ENCODE measurements around the gene HOXA3. TPM values are rescaled to one million over a fixed set of nuclear protein-coding genes. Genes with fewer than 3 reads are reported as not detected.
A peak's percentile ranks its signal among the peaks of the same experiment; 100 is the strongest.

The HOXA3 gene
- total RNA-seq, 4 donors from 2014 or later, result 6.4 to 22.6 (median 10.3) TPM

DNA sequence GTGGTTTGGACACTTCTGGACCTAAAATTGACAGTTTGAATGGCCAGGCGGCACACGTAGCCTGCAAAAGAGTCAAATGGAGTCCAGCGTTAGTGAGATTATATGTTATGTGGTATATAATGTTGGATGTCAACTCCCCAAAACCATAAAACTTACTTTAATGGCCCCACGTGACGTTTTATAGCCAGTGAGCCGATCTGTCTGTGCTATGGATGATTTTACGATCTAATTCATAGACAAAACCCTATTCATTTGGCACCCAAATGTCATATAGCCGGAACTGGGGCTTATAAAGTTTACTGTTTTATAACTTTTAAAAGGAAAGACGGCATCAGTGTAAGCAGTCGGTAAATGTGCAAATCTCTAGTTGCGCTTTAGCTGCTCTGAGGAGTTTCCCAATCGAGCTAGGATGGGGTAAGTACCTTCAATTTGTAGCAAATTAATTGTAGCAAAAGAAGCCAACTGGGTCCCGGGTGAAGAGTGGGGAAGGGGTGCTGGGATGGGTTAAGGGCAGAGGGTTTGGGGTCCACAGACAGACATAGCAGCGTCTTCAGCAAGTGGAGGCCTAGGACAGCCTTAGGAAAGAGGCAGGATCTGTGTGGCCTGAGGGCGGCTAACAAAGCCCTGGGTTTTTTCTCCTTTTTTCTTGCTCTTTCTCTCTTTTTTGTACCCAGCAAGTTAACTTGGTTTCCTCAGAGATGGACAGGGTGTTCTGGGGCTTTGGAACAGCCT lies 12.1 kb downstream of the HOXA3 start:
- Histone ChIP-seq H3K36me3 (no peaks in the 10 kb centered on the region), H3K27me3 (peaks cover 6% of the 10 kb centered on the region), H3K9me3 (no peaks in the 10 kb centered on the region), H3K4me1 (peaks cover 5 to 70% (median 8%) of the 10 kb centered on the region in 3 donors), H3K4me3 (peak overlapping the region; percentile 31 to 94), H3K27ac (peak overlapping the region; percentile 90 to 100 (median 98))
- no peak for ATAC-seq
- WGBS, 2 donors (ENCODE audit: low coverage in 1 of 2), result 21 to 23% methylated on average over 13 to 14 of the region's 15 CpGs
- TF ChIP-seq POLR2AphosphoS5 (IDR thresholded peaks at IDR 0.05) (no peak), POLR2A (IDR thresholded peaks at IDR 0.05) (no peak), EP300 (IDR thresholded peaks at IDR 0.05) (no peak), CTCF (IDR thresholded peaks at IDR 0.05) (no peak)

- no peaks in the 10 kb centered on the region for H3K36me3 ChIP-seq
- peak overlapping the region; percentile 90 to 100 (median 98) for H3K27ac ChIP-seq
- TF ChIP-seq EP300 (IDR thresholded peaks at IDR 0.05) (no peak), POLR2A (IDR thresholded peaks at IDR 0.05) (peak in 1 of 2 donors; percentile 14), POLR2AphosphoS5 (IDR thresholded peaks at IDR 0.05) (no peak), CTCF (IDR thresholded peaks at IDR 0.05) (no peak)
- peak overlapping the region; percentile 31 to 94 for H3K4me3 ChIP-seq
- no peaks in the 10 kb centered on the region for H3K27me3 ChIP-seq
- H3K4me1 ChIP-seq, result peaks cover 12 to 74% (median 12%) of the 10 kb centered on the region in 3 donors
- H3K9me3 ChIP-seq, result no peaks in the 10 kb centered on the region
- ATAC-seq, result no peak
- WGBS, 2 donors (ENCODE audit: low coverage in 1 of 2), result 19 to 35% methylated on average over 3 to 8 of the region's 53 CpGs
Observed at GRCh38 chr7:27139334-27140125, 12.9 kb downstream of the HOXA3 start.

GRCh38 chr7:27138985-27139333 lies 13.4 kb downstream of the HOXA3 start:
- TF ChIP-seq POLR2AphosphoS5 (IDR thresholded peaks at IDR 0.05) (no peak), CTCF (IDR thresholded peaks at IDR 0.05) (no peak)
- H3K4me1 ChIP-seq, result peaks cover 12 to 75% (median 12%) of the 10 kb centered on the region in 3 donors
- no peak for ATAC-seq

DNA sequence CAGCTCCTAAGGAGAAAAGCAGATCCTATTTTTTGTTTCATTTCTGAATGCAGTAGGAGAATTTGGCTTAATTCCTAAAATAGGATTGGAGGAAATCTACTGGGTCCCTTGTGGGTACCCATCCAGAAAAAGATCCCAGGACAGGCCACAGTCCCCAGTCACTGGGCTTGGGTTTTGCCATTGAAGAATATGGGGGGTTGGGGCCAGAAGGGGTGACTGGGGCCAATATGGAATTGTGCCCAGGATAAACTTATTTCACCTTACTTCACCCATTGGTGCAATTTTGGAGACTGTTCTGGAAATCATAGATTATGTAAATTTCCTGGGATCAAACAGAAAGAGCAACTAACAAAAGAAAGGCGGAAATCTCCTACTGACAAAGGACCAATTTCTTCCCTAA lies 13.9 kb downstream of the HOXA3 start:
- Histone ChIP-seq H3K27me3 (no peaks in the 10 kb centered on the region), H3K36me3 (no peaks in the 10 kb centered on the region), H3K9me3 (no peaks in the 10 kb centered on the region), H3K27ac (peak overlapping the region; percentile 90 to 100 (median 98)), H3K4me3 (peak overlapping the region; percentile 31 to 94), H3K4me1 (peaks cover 12 to 76% (median 12%) of the 10 kb centered on the region in 3 donors)
- no peak for ATAC-seq
- 40 to 64% methylated on average over 1 of the region's 1 CpG for WGBS, 2 donors (ENCODE audit: low coverage in 1 of 2)
- TF ChIP-seq EP300 (IDR thresholded peaks at IDR 0.05) (no peak), POLR2A (IDR thresholded peaks at IDR 0.05) (no peak), CTCF (IDR thresholded peaks at IDR 0.05) (no peak), POLR2AphosphoS5 (IDR thresholded peaks at IDR 0.05) (no peak)

More at GRCh38 chr7:27138985-27139333, 13.4 kb downstream of the HOXA3 start:
- WGBS, 2 donors (ENCODE audit: low coverage in 1 of 2), result 34 to 38% methylated on average over 3 to 5 of the region's 11 CpGs
- H3K27ac ChIP-seq, result peak overlapping the region; percentile 90 to 100 (median 98)
- H3K4me3 ChIP-seq, result peak overlapping the region; percentile 31 to 94
- H3K27me3 ChIP-seq, result no peaks in the 10 kb centered on the region
- no peaks in the 10 kb centered on the region for H3K9me3 ChIP-seq
- no peaks in the 10 kb centered on the region for H3K36me3 ChIP-seq

All from gastroesophageal sphincter (tissue), 4 donors.